NCI-H524 treated with DMSO at 0.1 percent for 48 hours (cell line): ENCODE data around the gene SDHA.
"Not testable (repeated sequence)": the region's sequence is repeated elsewhere in the genome, so short reads cannot be mapped to it uniquely, and the experiment has no call there.

Experiments used
- DNase-seq: peaks from one replicate; lab custom pipeline; 2025; lab: John Stamatoyannopoulos, UW

SDHA gene

DNA sequence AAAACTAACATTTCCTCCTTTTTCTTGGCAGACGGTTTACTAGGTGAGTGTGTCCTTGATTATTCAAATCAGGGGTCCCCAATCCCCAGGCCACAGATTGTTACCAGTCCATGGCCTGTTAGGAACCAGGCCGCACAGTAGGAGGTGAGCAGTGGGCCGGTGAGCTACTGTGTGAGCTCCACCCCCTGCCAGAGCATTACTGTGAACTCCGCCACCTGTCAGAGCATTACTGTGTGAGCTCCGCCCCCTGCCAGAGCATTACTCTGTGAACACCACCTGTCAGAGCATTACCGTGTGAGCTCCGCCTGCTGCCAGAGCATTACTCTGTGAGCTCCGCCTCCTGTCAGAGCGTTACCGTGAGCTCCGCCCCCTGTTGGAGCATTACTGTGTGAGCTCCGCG is 39.0 kb downstream of the SDHA start:
- DNase-seq, result no peak

DNA sequence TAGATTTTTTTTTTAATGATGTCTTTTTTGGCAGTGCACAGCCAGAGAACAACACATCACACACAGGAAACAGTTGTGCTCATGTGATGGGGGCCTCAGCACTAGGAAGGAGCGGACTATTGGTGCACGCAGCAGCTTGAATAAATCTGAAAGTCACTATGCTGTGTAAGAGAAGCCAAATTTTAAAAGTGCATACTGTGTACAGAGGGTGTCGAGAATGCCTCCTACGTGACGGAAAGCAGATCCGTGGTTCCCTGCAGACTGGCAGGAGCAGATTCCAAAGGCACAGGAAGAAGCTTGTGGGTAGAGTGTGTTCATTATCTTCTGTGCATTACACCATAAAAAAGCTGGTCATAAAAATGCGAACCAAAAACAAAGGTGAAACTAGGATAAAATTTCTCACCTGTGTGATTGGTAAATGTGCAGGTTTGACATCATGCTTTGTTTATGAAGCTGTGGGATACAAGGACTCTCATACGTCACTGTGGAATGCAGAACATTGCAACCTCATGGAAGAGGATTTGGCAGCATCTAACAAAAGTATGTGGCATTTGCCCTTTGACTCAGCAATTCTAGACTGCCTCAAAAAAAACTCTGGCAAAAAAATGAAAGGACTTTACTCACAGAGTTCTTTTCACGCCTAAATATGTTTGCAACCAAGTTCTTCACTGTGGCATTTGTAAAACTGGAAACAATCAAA is 45.3 kb downstream of the SDHA start:
- DNase-seq, result not testable (repeated sequence)

GRCh38 chr5:264338-264737 is 46.2 kb downstream of the SDHA start:
- DNase-seq, result no peak

GRCh38 chr5:266311-267026 is 48.3 kb downstream of the SDHA start:
- DNase-seq, result not testable (repeated sequence)

DNA sequence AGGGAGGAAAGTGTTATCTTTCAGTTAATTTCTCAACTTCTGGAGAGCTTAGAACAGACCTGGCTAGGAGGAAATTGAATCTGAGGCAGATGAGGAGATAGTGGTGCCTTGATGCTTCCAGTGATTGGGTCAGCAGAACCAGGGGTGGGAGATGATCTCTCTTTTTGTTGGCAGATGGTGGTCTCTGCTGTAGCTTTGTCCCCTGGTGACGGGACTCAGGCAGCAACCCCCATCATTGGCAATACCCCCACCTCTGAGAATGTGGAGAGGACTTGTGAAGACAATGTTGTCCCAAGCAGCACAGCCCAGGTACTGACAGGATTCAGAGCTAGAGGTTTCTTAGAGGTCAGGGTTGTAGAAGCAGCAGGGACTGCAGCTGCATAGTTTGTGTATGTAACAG is 49.6 kb downstream of the SDHA start:
- DNase-seq, result no peak

DNA sequence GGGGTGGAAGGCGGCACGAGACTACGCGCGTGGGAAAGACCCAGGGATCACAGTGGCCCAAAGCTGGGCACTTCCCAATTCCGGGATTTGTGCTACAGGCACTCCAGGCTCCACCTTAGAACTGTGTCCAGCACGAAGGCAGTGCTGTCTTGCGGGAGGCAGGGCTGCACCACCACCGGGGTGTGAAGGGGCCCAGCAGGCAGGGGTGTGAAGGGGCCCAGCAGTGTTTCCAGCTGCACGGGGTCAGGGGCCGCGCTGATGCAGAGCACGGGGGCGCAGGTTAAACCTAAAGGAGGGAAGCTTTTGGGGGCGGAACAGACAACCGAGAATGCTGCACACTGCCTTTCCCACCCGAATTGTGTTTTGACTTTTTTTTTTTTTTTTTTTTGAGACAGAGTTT is 52.2 kb downstream of the SDHA start:
- DNase-seq, result no peak

GRCh38 chr5:271828-272167 is 53.7 kb downstream of the SDHA start:
- DNase-seq, result not testable (repeated sequence)

GRCh38 chr5:273091-273490 is 55.0 kb downstream of the SDHA start:
- not testable (repeated sequence) for DNase-seq

DNA sequence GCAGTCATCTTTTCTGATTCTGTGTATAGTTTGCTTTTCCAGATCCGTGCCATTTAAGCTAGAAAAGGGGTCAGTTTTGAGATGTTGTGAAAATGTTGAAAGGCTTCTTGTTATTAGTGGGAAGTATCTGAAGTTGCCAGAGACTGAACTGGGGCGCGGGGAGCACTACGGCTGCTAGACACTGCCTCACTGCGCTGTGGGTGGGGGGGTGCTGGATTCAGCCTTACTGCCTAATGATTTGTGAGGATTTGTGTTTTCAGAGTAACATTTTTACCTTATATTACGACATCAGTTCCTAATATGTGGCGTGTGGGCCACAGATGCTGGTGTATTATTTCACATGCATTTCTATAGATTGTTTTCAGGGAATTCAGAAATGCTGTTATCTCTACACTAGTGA is 55.4 kb downstream of the SDHA start:
- not testable (repeated sequence) for DNase-seq

DNA sequence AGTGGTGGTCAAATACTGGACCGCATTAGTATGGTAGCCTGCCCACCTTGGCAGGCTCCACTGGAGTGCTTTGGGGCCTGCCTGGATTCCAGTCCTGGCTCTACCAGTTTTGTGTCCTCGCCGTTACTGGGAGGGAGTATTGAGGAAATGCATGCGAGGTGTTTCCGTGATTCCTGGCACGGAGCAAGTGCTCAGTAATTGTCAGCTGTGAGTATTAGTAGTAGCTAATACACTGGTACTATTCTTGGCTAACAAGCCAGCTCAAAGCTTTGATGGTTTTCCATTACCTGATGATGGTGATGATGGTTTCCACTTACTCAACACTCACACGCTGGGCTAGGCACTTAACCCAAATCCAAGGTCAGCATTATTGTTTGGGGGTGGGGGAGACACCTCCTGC is 56.2 kb downstream of the SDHA start:
- not testable (repeated sequence) for DNase-seq

GRCh38 chr5:278646-279045 is 60.5 kb downstream of the SDHA start:
- no peak for DNase-seq

GRCh38 chr5:279051-279665 is 61.0 kb downstream of the SDHA start:
- DNase-seq, result not testable (repeated sequence)

DNA sequence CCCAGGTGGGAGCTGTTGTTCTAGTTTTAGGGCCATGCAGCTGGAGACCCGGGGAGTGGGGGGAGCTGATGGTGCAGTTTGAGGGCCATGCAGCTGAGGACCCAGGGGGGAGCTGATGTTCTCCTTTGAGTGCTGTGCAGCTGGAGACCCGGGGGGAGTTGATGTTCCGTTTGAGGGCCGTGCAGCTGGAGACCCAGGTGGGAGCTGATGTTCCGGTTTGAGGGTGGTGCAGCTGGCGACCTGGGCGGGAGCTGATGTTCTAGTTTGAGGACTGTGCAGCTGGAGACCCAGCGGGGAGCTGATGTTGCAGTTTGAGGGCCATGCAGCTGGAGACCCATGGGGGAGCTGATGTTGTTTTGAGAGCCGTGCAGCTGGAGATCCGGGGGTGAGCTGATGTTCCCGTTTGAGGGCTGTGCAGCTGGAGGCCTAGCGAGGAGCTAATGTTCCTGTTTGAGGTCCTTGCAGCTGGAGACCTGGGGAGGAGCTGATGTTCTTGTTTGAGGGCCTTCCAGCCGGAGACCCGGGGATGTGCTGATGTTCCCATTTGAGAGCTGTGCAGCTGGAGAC is 68.0 kb downstream of the SDHA start:
- DNase-seq, result no peak

DNA sequence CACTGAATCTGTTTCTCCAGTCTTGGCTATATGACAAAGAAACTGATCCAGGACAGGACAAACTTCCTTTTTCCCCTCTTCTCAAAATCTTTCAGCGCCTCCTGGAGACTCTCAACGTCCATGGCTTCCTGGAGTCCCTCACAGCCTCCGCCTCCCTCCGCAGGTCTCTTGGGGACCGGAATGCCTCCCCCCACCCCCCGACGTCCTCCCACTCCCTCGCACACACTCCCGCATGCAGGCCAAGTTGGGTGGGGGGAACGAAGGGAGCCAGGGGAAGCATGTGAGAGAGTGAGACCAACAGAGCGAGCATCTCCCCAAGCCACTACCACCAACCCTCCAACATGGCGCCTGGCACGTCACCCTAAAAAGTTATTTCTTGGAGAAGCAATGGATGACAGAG is 72.1 kb downstream of the SDHA start:
- DNase-seq, result not testable (repeated sequence)

DNA sequence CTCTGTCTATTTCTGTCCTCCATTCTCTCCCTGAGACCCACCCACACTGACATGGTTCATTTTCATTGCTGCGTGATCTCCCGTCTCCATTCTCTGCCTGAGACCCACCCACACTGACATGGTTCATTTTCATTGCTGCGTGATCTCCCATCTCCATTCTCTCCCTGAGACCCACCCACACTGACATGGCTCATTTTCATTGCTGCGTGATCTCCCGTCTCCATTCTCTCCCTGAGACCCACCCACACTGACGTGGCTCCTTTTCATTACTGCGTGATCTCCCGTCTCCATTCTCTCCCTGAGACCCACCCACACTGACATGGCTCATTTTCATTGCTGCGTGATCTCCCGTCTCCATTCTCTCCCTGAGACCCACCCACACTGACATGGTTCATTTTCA is 73.2 kb downstream of the SDHA start:
- DNase-seq, result not testable (repeated sequence)

DNA sequence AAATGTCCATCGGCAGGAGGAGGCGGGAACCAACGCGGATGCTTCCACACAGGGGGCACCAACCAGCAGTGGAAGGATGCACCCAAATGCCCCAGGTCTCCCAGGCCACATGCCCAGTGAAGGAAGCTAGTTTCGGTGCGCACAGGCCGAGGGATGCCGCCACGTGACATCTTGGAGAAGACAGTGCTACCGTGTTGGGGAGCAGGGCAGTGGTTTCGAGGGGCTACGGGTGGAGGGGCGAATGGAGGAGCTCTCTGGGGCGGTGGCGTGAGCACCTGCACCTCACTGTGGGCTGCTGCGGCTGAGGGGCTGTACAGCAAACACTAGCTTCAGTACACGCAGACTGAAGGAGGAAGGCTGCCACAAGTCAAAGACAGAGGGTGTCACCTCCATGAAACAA is 76.7 kb downstream of the SDHA start:
- not testable (repeated sequence) for DNase-seq

DNA sequence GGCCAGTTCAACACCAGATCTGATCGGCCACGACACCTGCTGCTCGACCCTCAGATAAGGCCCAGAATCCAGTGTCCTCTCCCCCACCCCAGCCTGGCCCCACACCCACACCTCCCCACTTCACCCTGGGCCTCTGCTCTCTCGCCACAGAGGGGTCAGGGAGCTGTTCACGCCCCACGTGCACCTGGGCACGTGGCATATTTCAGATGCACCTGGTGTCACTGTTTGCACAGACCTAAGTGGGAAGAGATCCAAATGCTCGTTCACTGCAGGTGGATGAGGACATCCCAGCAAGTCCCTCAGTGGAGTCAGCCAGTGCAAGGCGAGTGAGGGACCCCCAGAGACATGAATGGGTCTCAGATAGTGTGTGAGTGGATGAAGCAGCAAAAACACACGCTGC is 78.1 kb downstream of the SDHA start:
- not testable (repeated sequence) for DNase-seq

- not testable (repeated sequence) for DNase-seq
These were observed 78.8 kb downstream of the SDHA start for GRCh38 chr5:296954-297353.

DNA sequence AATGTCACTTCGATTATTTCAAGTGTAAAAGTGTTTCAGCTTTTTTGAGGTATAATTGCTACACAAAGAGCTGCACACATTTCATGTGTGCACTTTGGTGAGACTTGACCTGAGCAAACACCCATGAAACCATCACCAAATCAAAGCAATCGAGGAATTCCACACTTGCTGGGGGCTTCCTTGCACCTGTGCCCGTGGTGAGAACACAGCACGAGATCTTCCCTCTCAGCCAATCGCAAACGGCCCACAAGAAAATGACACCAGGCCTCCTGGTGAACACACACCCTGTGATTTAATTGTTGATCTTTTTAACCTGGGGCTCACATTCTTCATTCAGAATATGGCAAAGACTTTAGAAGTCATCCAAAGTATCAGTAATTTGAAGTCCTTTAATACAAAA is 79.3 kb downstream of the SDHA start:
- not testable (repeated sequence) for DNase-seq

- not testable (repeated sequence) for DNase-seq
These were observed 80.0 kb downstream of the SDHA start for GRCh38 chr5:297991-298736.

DNA sequence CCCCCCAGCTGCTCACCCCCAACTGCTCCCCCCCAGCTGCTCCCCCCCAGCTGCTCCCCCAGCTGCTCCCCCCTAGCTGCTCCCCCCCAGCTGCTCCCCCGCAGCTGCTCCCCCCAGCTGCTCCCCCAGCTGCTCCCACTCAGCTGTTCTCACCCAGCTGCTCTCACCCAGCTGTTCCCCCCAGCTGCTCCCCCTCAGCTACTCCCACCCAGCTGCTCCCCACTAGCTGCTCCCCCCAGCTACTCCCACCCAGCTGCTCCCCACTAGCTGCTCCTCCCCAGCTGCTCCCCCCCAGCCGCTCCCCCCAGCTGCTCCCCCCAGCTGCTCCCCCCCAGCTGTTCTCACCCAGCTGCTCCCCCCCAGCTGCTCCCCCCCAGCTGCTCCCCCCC is 80.6 kb downstream of the SDHA start:
- no peak for DNase-seq

DNA sequence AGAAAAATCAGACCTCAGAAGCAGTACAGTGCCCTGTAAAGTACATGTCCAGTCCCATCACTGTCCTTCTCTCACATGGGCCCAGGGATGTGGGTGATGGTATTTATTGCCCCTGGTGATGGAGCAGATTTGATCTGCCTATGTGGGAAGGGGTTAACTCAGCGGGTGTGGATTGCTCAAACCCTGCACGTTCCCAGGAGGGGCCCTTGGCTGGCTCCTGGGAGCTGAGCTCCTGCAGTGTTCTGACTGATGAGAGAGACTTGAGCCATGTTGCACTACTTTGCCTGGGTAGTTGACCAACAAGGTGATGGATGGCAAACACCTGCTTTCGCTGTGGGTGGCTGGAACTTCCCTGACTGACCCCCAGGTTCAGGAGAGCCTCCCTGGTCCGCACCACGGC is 81.8 kb downstream of the SDHA start:
- not testable (repeated sequence) for DNase-seq
